ENCODE data around the gene PDE6H. TPM values are rescaled to one million over a fixed set of nuclear protein-coding genes. Genes with fewer than 3 reads are reported as not detected.

PDE6H gene
- total RNA-seq, 3 donors from 2014 or later, result 0.55 TPM; not detected in 2

DNA sequence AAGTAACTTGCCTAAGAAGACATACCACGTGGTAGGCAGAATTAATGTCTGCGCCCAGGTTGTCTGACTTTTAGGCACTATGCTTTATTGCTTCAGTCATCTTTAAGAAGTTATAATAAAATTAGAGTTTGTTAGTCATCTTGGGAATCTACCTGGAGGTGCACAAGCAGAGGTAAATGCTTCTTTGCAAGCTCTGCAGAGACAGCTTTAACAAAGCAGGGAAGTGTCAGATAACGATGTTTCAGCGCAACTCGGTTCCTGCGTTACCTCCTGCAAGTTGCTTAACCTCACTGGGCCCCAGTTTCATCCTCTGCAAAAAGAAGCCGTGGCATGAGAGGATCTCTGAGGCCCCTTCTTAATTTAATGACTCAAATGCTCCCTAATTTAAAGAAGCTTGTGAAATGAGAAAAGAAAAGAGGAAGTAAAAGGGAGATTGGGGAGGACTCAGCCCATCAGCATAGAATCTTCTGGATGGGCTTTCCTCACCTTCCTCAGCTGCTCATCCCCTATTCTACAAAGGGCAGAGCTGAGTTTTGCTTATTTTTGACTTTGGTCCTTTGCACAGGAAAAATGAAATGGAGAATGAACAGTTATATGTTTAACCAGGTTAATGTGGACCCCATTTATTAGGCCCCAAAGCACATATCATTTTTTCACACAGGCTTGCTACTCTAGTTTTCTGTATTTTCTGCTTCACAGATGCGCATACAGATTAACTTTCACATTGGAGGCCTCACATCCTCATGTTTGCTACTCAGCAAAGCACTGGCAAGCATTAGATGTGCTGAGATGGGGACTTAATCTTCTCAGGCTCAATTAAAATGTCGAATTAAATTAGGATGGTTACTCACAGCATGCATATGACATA lies 16.6 kb upstream of the PDE6H start:
- H3K36me3 ChIP-seq (ENCODE audit: low read depth), result no peaks in the 10 kb centered on the region
- DNase-seq (no peak), ATAC-seq (no peak)
- intact Hi-C loops (cut with DNase I, micrococcal nuclease), result no loop called here
- H3K4me1 ChIP-seq (ENCODE audit: low read depth), result peaks cover 6% of the 10 kb centered on the region
- H3K4me3 ChIP-seq, result no peak overlapping the region
- TF ChIP-seq, protein P1, sequence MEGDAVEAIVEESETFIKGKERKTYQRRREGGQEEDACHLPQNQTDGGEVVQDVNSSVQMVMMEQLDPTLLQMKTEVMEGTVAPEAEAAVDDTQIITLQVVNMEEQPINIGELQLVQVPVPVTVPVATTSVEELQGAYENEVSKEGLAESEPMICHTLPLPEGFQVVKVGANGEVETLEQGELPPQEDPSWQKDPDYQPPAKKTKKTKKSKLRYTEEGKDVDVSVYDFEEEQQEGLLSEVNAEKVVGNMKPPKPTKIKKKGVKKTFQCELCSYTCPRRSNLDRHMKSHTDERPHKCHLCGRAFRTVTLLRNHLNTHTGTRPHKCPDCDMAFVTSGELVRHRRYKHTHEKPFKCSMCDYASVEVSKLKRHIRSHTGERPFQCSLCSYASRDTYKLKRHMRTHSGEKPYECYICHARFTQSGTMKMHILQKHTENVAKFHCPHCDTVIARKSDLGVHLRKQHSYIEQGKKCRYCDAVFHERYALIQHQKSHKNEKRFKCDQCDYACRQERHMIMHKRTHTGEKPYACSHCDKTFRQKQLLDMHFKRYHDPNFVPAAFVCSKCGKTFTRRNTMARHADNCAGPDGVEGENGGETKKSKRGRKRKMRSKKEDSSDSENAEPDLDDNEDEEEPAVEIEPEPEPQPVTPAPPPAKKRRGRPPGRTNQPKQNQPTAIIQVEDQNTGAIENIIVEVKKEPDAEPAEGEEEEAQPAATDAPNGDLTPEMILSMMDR (IDR thresholded peaks at IDR 0.05), result no peak
- no peaks in the 10 kb centered on the region for H3K9me3 ChIP-seq

- TF ChIP-seq, protein P1 (IDR thresholded peaks at IDR 0.05), result no peak
- DNase-seq, result no peak
- Histone ChIP-seq H3K9me3 (no peaks in the 10 kb centered on the region), H3K4me1 (ENCODE audit: low read depth) (peaks cover 3% of the 10 kb centered on the region), H3K36me3 (ENCODE audit: low read depth) (no peaks in the 10 kb centered on the region), H3K4me3 (no peak overlapping the region)
- no peak for ATAC-seq
- intact Hi-C loops (cut with DNase I, micrococcal nuclease), result no loop called here
Observed at GRCh38 chr12:14956905-14957304, 15.9 kb upstream of the PDE6H start.

GRCh38 chr12:14957551-14958168 lies 15.2 kb upstream of the PDE6H start:
- TF ChIP-seq, protein P1 (IDR thresholded peaks at IDR 0.05), result no peak
- no peak for DNase-seq
- intact Hi-C loops (cut with DNase I, micrococcal nuclease), result no loop called here
- ATAC-seq, result no peak
- H3K4me1 ChIP-seq (ENCODE audit: low read depth), result peaks cover 3% of the 10 kb centered on the region
- H3K4me3 ChIP-seq, result no peak overlapping the region
- no peaks in the 10 kb centered on the region for H3K36me3 ChIP-seq (ENCODE audit: low read depth)
- no peaks in the 10 kb centered on the region for H3K9me3 ChIP-seq

DNA sequence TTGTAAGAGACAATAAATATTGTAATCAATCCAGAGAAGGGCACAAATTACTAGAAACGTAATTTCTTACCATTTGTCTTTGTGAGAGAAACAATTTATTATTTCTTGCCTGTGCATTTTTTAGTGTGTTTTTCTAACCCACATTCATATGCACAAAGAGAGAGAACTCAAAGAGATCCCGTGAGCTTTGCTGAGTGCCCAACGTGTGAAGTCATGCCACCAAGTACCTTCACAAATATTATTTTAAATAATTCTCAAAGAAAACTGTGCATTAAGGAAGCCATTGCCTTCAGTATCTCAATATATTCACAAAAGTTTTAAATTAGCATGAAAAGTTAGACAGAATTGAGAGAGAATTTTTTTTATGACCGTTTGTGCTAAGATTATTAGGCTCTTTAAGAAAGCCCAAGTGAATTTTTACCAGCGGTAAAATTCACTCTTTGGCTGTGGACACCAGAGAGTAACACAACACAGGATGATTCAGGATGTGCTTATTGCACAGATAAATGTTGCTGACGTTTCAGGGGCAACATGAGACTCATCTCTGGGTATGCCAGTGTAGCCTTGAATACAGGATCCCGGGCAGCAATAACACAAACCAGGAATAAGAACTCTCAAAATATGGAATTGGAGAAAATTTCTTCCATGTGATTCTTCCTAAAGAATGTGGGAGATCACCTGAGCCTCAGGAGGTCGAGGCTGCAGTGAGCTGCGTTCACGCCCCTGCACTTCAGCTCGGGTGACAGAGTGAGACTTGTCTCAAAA lies 14.3 kb upstream of the PDE6H start:
- H3K9me3 ChIP-seq, result no peaks in the 10 kb centered on the region
- no peak for ATAC-seq
- TF ChIP-seq, protein P1 (IDR thresholded peaks at IDR 0.05), result no peak
- no peak for DNase-seq
- H3K4me3 ChIP-seq, result no peak overlapping the region
- H3K36me3 ChIP-seq (ENCODE audit: low read depth), result no peaks in the 10 kb centered on the region
- H3K4me1 ChIP-seq (ENCODE audit: low read depth), result peaks cover 3% of the 10 kb centered on the region
- intact Hi-C loops (cut with DNase I, micrococcal nuclease), result no loop called here

GRCh38 chr12:14959126-14959440 lies 13.8 kb upstream of the PDE6H start:
- no peaks in the 10 kb centered on the region for H3K36me3 ChIP-seq (ENCODE audit: low read depth)
- DNase-seq (peak in 1 of 3 donors; percentile 57), ATAC-seq (no peak)
- H3K9me3 ChIP-seq, result no peaks in the 10 kb centered on the region
- H3K4me1 ChIP-seq (ENCODE audit: low read depth), result peaks cover 3% of the 10 kb centered on the region
- intact Hi-C loops (cut with DNase I, micrococcal nuclease), result no loop called here
- TF ChIP-seq, protein P1 (IDR thresholded peaks at IDR 0.05), result no peak
- H3K4me3 ChIP-seq, result no peak overlapping the region
